ENCODE results near the gene C6orf132.

Gene C6orf132

DNA sequence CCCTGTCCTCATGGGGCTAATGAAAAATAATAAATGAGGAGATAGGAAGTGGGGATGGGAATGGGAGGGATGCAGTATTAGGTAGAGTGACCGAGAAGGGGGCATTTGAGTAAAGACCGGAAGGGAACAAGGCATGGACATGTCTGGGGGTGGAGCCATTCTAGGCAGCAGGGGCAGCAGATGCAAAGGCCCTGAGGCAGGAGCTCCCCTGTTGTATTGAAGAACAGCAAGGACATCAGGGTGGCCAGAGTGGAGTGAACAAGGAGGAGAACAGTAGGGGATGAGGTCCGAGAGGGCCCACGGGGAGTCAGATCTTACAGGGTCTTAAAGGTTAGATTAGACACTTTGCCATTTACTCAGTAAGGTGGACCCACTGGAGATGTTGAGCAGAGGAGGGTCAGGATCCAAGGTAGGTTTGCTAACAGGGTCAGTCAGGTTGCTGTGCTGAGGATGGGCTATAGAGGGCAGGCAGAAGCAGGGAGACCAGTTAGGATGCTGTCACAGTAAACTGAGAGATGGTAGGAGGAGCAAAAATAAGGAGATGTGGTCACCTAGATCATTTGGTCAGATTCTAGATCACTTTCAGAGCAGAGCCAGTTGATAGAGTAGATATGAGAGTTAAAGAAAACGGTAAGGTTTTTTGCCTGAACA lies 73.4 kb downstream of the C6orf132 start:
- DNase-seq: no peak

GRCh38 chr6:42068173-42068572 lies 74.2 kb downstream of the C6orf132 start:
- DNase-seq: no peak

GRCh38 chr6:42066156-42066675 lies 76.2 kb downstream of the C6orf132 start:
- DNase-seq: no peak

DNA sequence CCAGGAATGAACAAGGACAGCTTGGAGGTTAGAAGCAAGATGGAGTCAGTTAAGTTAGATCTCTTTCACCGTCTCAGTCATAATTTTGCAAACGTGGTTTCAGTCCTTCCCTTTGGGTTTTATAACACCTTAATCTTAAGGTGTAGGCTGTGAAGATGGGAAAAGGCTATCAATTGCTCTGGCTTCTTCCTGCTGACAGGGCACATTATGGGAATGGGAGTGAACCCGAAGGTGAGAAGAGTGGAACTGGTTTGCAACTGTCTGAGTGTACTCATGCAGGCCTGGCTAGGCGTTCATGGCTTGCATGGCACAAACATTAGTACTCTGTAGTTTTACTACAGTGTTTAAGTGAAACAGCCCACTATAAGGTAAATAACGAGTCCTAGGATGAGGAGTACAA lies 82.7 kb downstream of the C6orf132 start:
- DNase-seq: no peak

- DNase-seq: no peak
Measured at GRCh38 chr6:42053601-42054000, 88.8 kb downstream of the C6orf132 start.

DNA sequence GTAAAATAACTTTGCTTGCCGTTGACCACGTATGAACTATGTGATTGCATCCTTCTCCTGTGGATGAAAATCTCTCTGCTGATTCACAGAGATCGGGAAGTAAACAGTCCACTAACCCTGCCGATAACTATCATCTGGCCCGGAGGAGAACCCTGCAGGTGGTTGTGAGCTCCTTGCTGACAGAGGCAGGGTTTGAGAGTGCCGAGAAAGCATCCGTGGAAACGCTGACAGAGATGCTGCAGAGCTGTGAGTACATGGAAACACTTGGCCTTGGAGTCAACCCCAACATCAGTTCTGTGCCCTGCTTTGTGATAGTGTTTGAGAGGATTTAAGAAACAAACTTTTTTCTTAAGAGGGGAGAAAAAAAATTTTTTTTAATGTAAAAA lies 91.2 kb downstream of the C6orf132 start:
- no peak for DNase-seq
